PC-3 (cell line): ENCODE measurements around the gene PDS5A. TPM values are rescaled to one million over a fixed set of nuclear protein-coding genes. Genes with fewer than 3 reads are reported as not detected.
A peak's percentile ranks its signal among the peaks of the same experiment; 100 is the strongest.
"Not testable (repeated sequence)": the region's sequence is repeated elsewhere in the genome, so short reads cannot be mapped to it uniquely, and the experiment has no call there.

ENCODE experiments used
- ATAC-seq: fragments of 200-7000 bp; cut with Tn5 transposase; 2 replicates; pipeline ENCODE4 v1.9.1; 2020; ENCODE audit warnings: mild to moderate bottlenecking, moderate library complexity
- Bru-seq: library from RNA; stranded (reverse); fragments of 400-500 nt; gene quantifications from one replicate; lab custom pipeline; 2021; lab: Mats Ljungman, UMichigan
- BruChase-seq, 2 experiments: library from RNA; stranded (reverse); fragments of 400-500 nt; gene quantifications; one replicate each; lab custom pipeline; 2021; lab: Mats Ljungman, UMichigan
- BruUV-seq: library from RNA; stranded (reverse); fragments of 400-500 nt; replicated peaks from 2 replicates; lab custom pipeline; 2021; lab: Mats Ljungman, UMichigan
- CTCF ChIA-PET: fragments of 300-600 bp; sonication (Branson Sonifier 250); formaldehyde crosslinking; loops from one replicate; lab custom pipeline; 2022; ENCODE audit warnings: antibody characterized with exemption; lab: Charles Lee
- POLR2A ChIA-PET: fragments of 300-600 bp; sonication (Branson Sonifier 250); formaldehyde crosslinking; loops from one replicate; lab custom pipeline; 2022; ENCODE audit warnings: antibody characterized with exemption; ENCODE audit not compliant: unreplicated experiment; lab: Charles Lee
- DNase-seq: peaks from one replicate; pipeline ENCODE4 v3.0.0-alpha.2; 2015
- H2AFZ ChIP-seq: fragments of 300-600 bp; sonication (generic); 2 replicates; pipeline ENCODE4 v1.6.0; 2016; ENCODE audit warnings: antibody characterized with exemption, low read length
- H3F3A ChIP-seq: fragments of 300-600 bp; sonication (generic); one replicate; pipeline ENCODE4 v1.6.0; 2017; ENCODE audit warnings: antibody characterized with exemption, low read length, control low read depth, mild to moderate bottlenecking; ENCODE audit not compliant: unreplicated experiment
- H3K27ac ChIP-seq: fragments of 300-600 bp; sonication (generic); 2 replicates; pipeline ENCODE4 v1.5.1; 2016; ENCODE audit warnings: mild to moderate bottlenecking, low read length
- H3K27me3 ChIP-seq: fragments of 300-600 bp; sonication (generic); 2 replicates; pipeline ENCODE4 v1.6.1; 2016; ENCODE audit warnings: low read length, mixed read lengths
- H3K36me3 ChIP-seq: fragments of 300-600 bp; sonication (generic); 2 replicates; pipeline ENCODE4 v1.6.1; 2016; ENCODE audit warnings: low read depth, mixed run types, low read length, mixed read lengths
- H3K4me1 ChIP-seq: fragments of 300-600 bp; sonication (generic); 2 replicates; pipeline ENCODE4 v1.5.1; 2016; ENCODE audit warnings: low read length; ENCODE audit not compliant: insufficient read depth
- H3K4me2 ChIP-seq: fragments of 300-600 bp; sonication (generic); 2 replicates; pipeline ENCODE4 v1.6.0; 2016; ENCODE audit warnings: low read length
- H3K4me3 ChIP-seq: fragments of 300-600 bp; sonication (generic); 2 replicates; pipeline ENCODE4 v1.5.1; 2016; ENCODE audit warnings: mild to moderate bottlenecking, low read length, mixed read lengths
- H3K79me2 ChIP-seq: fragments of 300-600 bp; sonication (generic); 2 replicates; pipeline ENCODE4 v1.6.1; 2017; ENCODE audit warnings: low read length, mixed read lengths
- H3K9ac ChIP-seq: fragments of 300-600 bp; sonication (generic); 2 replicates; pipeline ENCODE4 v1.6.0; 2016; ENCODE audit warnings: mild to moderate bottlenecking, low read length
- H3K9me2 ChIP-seq: fragments of 300-600 bp; sonication (generic); replicated peaks from 2 replicates; pipeline ENCODE4 v1.6.1; 2016; ENCODE audit warnings: mixed run types, low read length, mixed read lengths
- H3K9me3 ChIP-seq: fragments of 300-600 bp; sonication (generic); 2 replicates; pipeline ENCODE4 v1.6.1; 2016; ENCODE audit warnings: low read length, mixed read lengths
- H4K20me1 ChIP-seq: fragments of 300-600 bp; sonication (generic); 2 replicates; pipeline ENCODE4 v1.6.1; 2016; ENCODE audit warnings: low read length, mixed read lengths
- CTCF ChIP-seq: fragments of 300-600 bp; sonication (generic); conservative IDR thresholded peaks from 2 replicates; pipeline ENCODE4 v1.5.1; 2017; ENCODE audit warnings: antibody characterized with exemption, low read depth, mild to moderate bottlenecking, low read length
- EZH2 ChIP-seq: fragments of 300-600 bp; sonication (generic); IDR thresholded peaks from one replicate; pipeline ENCODE4 v1.6.1; 2017; ENCODE audit warnings: antibody characterized with exemption, mild to moderate bottlenecking, low read length; ENCODE audit not compliant: unreplicated experiment
- EZH2phosphoT487 ChIP-seq: fragments of 300-600 bp; sonication (generic); IDR thresholded peaks from 2 replicates; pipeline ENCODE4 v1.6.1; 2018; ENCODE audit warnings: mild to moderate bottlenecking, antibody characterized with exemption, low read length, borderline replicate concordance
- intact Hi-C: fragments of 100-400 bp; cut with micrococcal nuclease; formaldehyde crosslinking; loops from 2 replicates; pipeline ENCODE4 v1.9.0; 2023
- long read RNA-seq: library from polyadenylated mRNA; unstranded; transcript quantifications from one replicate; pipeline ENCODE4 v2.0.0, GENCODE V29; 2021; ENCODE audit not compliant: unreplicated experiment
- total RNA-seq: library from RNA; depleted of rRNA; stranded (reverse); fragments of >200 nt; gene quantifications from 2 replicates; pipeline ENCODE4 v1.2.3, GENCODE V29; 2014; rRNA removed

The PDS5A gene
- total RNA-seq (39.9 and 49.8 TPM in 2 replicates), Bru-seq, nascent RNA (percentile 83 among the genes with signal in this experiment), BruChase-seq, experiment 1, labeled RNA remaining after a 6-hour chase (percentile 83 among the genes with signal in this experiment), BruChase-seq, experiment 2, labeled RNA remaining after a 2-hour chase (percentile 83 among the genes with signal in this experiment)
- long read RNA-seq, full-length matches to known transcripts = 52 of 111 reads
- long read RNA-seq, partial matches to known transcripts = 24 of 111 reads
- long read RNA-seq, other reads (novel, unspliced or antisense) = 35 of 111 reads

- Histone ChIP-seq H3K9me2 (no peaks in the 10 kb centered on the region), H3K79me2 (peaks cover 46% of the 10 kb centered on the region), H3K9me3 (no peaks in the 10 kb centered on the region), H3K9ac (peak within 1 kb of the TSS; percentile 98), H3K36me3 (peaks cover 22% of the 10 kb centered on the region; the same call in 1 of the 2 replicates), H4K20me1 (0 out of 2 replicates have a peak, but pooled peaks cover 8% of the 10 kb centered on the region), H3K27me3 (no peaks in the 10 kb centered on the region), H3K4me3 (peak within 1 kb of the TSS; percentile 96), H3K27ac (peak within 1 kb of the TSS; percentile 34), H3K4me1 (peaks cover 12% of the 10 kb centered on the region), H3F3A (no peaks in the 10 kb centered on the region), H3K4me2 (peak within 1 kb of the TSS; percentile 98), H2AFZ (peak within 1 kb of the TSS; percentile 99)
- ATAC-seq (peak; percentile 78), DNase-seq (peak; percentile 91)
- CTCF ChIA-PET = no interaction called here
- TF ChIP-seq CTCF (peak; percentile 70), EZH2 (no peak), EZH2phosphoT487 (peak; percentile 41; the same call in 1 of the 2 replicates)
- intact Hi-C loops = loop anchor here (5.0 to 10.0 kb wide), 3 partner anchors 80 to 513 kb away; partner anchors contain the start of genes N4BP2 and UBE2K
- BruUV-seq = no TSS peak
- POLR2A ChIA-PET = no interaction called here
These were observed at the start of gene PDS5A for GRCh38 chr4:39977489-39978377. PDS5A (minus strand) TSS chr4:39977911; CDS start chr4:39976577, 1,334 bp downstream.

- H3K79me2 ChIP-seq, intact Hi-C loops, BruUV-seq: not testable (repeated sequence)
These were observed 46.3 kb upstream of the PDS5A start for GRCh38 chr4:40024049-40024448.

GRCh38 chr4:40021116-40021515 lies 43.4 kb upstream of the PDS5A start:
- H3K79me2 ChIP-seq, H3K36me3 ChIP-seq, H2AFZ ChIP-seq, H3F3A ChIP-seq, BruUV-seq, CTCF ChIA-PET, H3K4me3 ChIP-seq, H3K27me3 ChIP-seq, H3K4me2 ChIP-seq, DNase-seq, H3K4me1 ChIP-seq, H3K9ac ChIP-seq, H4K20me1 ChIP-seq, POLR2A ChIA-PET, H3K9me3 ChIP-seq, ATAC-seq, H3K9me2 ChIP-seq, intact Hi-C loops, H3K27ac ChIP-seq: not testable (repeated sequence)

More at GRCh38 chr4:40024049-40024448, 46.3 kb upstream of the PDS5A start:
- H3K27me3 ChIP-seq, H3K9ac ChIP-seq, H3K9me3 ChIP-seq, H3K36me3 ChIP-seq, H4K20me1 ChIP-seq, DNase-seq, H3K27ac ChIP-seq, H3F3A ChIP-seq, H2AFZ ChIP-seq, CTCF ChIA-PET, H3K4me2 ChIP-seq, POLR2A ChIA-PET, H3K4me1 ChIP-seq, ATAC-seq, H3K4me3 ChIP-seq, H3K9me2 ChIP-seq: not testable (repeated sequence)
